Measurements from ENCODE around the gene PLPPR3. TPM values are rescaled to one million over a fixed set of nuclear protein-coding genes. Genes with fewer than 3 reads are reported as not detected.
A peak's percentile ranks its signal among the peaks of the same experiment; 100 is the strongest.

Gene PLPPR3
- total and polyA plus RNA-seq, 2 donors (not counting 1 experiment from before 2014, with no cell fraction given): 0.19 to 2.5 TPM

DNA sequence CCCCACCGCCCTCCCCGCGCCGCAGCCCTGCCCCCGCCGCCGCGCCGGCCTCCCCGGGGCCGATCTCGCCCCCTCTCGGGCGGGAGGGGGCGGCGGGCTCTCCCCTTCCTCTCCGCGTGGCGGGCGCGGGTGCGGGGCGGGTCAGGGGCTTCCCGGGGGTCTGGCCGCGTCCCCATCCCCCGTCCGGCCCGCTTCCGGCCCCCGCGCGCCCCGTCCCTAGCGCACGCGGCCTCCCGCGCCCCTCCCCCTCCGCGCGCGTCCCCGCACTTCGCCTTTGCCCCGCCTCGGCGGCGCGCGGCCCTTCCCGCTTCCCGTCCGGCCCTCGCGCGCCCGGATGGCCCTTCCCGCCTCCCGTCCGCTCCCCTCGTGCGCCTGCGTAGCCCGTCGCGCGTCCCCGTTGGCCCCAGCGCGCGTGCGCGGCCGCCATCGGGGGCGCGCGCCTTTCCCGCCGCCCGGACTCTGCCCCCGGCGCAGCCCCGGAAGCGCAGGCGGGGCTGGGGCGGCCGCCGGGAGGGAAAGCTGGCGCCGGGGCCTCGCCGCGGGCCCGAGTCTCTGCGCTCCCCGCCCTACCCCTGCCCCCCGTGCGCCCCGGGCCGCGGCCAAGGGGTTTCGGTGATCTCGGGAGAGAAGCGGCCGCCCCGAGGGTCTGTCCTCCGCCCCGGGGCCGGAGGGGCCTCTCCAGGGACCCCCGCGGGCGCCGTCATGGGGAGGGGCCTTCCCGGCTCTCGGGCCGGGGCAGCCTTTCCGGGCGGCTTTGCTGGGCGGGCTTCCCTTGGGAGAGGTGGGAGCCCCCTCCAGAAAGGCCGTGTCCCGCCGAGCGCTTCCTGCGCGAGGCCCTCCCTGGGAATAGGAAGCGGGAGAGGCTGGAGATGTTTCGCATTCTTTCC, 24.0 kb downstream of the PLPPR3 start:
- peaks cover 24% of the 10 kb centered on the region for H3K4me1 ChIP-seq (ENCODE audit: control insufficient read depth, extremely low read depth, insufficient read depth, low read length)
- H3K4me2 ChIP-seq (ENCODE audit: extremely low read depth, insufficient read depth, low read length): peak overlapping the region; percentile 90
- peak overlapping the region; percentile 79 for H3K9ac ChIP-seq (ENCODE audit: insufficient read depth, low read length)
- H3K27me3 ChIP-seq (ENCODE audit: control insufficient read depth, insufficient read depth, low read length): no peaks in the 10 kb centered on the region
- peak overlapping the region; percentile 86 for H3K27ac ChIP-seq (ENCODE audit: insufficient read depth, low read length)
- H3K36me3 ChIP-seq (ENCODE audit: control insufficient read depth, insufficient read depth, low read length): peaks cover 14% of the 10 kb centered on the region
- peak; percentile 85 to 90 for DNase-seq (ENCODE audit: low read depth in 2 of 2)
- H3K9me3 ChIP-seq (ENCODE audit: control insufficient read depth, insufficient read depth, low read depth, low read length): no peaks in the 10 kb centered on the region
- no peak overlapping the region for H2AFZ ChIP-seq (ENCODE audit: low read length)
- peaks cover 11% of the 10 kb centered on the region for H4K20me1 ChIP-seq (ENCODE audit: control insufficient read depth, extremely low read depth, insufficient read depth, low read length)
- H3K79me2 ChIP-seq (ENCODE audit: control insufficient read depth, insufficient read depth, low read length): peaks cover 49% of the 10 kb centered on the region
- peak overlapping the region; percentile 71 to 96 (median 88) for H3K4me3 ChIP-seq (replicated peaks in 1 of 4; ENCODE audit: control extremely low read depth in 1 of 4, insufficient read depth in 1 of 4, low read depth in 3 of 4, low read length in 4 of 4)
- no peak for TF ChIP-seq EZH2 (IDR thresholded peaks at IDR 0.05; ENCODE audit: low read length, missing control alignments)
- TF ChIP-seq, protein P1, sequence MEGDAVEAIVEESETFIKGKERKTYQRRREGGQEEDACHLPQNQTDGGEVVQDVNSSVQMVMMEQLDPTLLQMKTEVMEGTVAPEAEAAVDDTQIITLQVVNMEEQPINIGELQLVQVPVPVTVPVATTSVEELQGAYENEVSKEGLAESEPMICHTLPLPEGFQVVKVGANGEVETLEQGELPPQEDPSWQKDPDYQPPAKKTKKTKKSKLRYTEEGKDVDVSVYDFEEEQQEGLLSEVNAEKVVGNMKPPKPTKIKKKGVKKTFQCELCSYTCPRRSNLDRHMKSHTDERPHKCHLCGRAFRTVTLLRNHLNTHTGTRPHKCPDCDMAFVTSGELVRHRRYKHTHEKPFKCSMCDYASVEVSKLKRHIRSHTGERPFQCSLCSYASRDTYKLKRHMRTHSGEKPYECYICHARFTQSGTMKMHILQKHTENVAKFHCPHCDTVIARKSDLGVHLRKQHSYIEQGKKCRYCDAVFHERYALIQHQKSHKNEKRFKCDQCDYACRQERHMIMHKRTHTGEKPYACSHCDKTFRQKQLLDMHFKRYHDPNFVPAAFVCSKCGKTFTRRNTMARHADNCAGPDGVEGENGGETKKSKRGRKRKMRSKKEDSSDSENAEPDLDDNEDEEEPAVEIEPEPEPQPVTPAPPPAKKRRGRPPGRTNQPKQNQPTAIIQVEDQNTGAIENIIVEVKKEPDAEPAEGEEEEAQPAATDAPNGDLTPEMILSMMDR (conservative IDR thresholded peaks at IDR 0.05 in 1 of 2, IDR thresholded peaks at IDR 0.05 in 1 of 2; ENCODE audit: low read depth in 1 of 2, low read length in 2 of 2): no peak

DNA sequence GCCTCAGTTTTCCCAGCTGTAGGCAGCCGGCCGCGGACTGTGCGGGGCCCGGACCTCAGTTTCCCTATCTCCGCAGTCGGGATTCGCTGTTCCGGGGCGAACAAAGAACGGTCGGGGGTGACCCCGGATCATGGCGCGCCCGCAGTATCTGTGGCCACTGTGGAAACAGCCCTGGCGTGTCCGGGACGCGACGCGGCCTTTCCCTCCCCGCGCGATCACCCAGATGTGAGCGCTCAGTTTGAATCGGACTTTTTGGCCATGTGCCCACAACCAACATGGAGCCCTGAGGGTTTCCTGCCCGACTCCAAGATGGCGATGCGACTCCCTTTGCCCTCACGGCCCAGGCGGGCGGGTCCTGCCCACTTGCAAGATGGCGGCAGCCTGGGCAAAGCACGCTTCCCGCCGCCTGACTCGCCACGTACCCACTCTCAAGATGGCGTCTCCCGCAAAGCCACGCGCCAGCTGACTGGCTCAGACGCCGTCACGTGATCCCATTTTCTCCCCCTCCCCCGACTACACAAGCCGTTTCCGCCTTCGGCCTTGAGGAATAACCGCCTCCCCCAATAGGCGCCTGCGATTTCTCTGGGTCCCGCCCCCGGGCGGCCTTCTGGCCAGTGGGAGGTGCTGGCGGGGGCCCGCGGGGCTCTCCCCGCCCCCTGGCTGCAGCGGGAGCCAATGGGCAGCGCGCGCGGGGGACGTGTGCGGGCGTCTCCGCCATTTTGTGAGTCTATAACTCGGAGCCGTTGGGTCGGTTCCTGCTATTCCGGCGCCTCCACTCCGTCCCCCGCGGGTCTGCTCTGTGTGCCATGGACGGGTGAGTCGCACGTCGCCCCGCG, 24.8 kb downstream of the PLPPR3 start, which contains the start of gene PTBP1:
Gene PTBP1 (plus strand): TSS at position 761 of the 836 bp plus-strand sequence. CDS start 46 bp downstream, at position 807.
- H2AFZ ChIP-seq (ENCODE audit: low read length): peak within 1 kb of the TSS; percentile 62
- DNase-seq (ENCODE audit: low read depth in 2 of 2): peak; percentile 100
- peaks cover 24% of the 10 kb centered on the region for H3K4me1 ChIP-seq (ENCODE audit: control insufficient read depth, extremely low read depth, insufficient read depth, low read length)
- peaks cover 14% of the 10 kb centered on the region for H3K36me3 ChIP-seq (ENCODE audit: control insufficient read depth, insufficient read depth, low read length)
- H3K79me2 ChIP-seq (ENCODE audit: control insufficient read depth, insufficient read depth, low read length): peaks cover 41% of the 10 kb centered on the region
- no peaks in the 10 kb centered on the region for H3K27me3 ChIP-seq (ENCODE audit: control insufficient read depth, insufficient read depth, low read length)
- peaks cover 10% of the 10 kb centered on the region for H4K20me1 ChIP-seq (ENCODE audit: control insufficient read depth, extremely low read depth, insufficient read depth, low read length)
- H3K9me3 ChIP-seq (ENCODE audit: control insufficient read depth, insufficient read depth, low read depth, low read length): no peaks in the 10 kb centered on the region
- H3K4me3 ChIP-seq (replicated peaks in 1 of 4; ENCODE audit: control extremely low read depth in 1 of 4, insufficient read depth in 1 of 4, low read depth in 3 of 4, low read length in 4 of 4): peak within 1 kb of the TSS; percentile 71 to 96 (median 88)
- peak within 1 kb of the TSS; percentile 79 for H3K9ac ChIP-seq (ENCODE audit: insufficient read depth, low read length)
- H3K4me2 ChIP-seq (ENCODE audit: extremely low read depth, insufficient read depth, low read length): peak within 1 kb of the TSS; percentile 90
- TF ChIP-seq, protein P1 (conservative IDR thresholded peaks at IDR 0.05 in 1 of 2, IDR thresholded peaks at IDR 0.05 in 1 of 2; ENCODE audit: low read depth in 1 of 2, low read length in 2 of 2): no peak
- TF ChIP-seq EZH2 (IDR thresholded peaks at IDR 0.05; ENCODE audit: low read length, missing control alignments): no peak
- peak within 1 kb of the TSS; percentile 86 for H3K27ac ChIP-seq (ENCODE audit: insufficient read depth, low read length)
